IPS-18c (cell line): ENCODE measurements around the gene BIRC7.
A peak's percentile ranks its signal among the peaks of the same experiment; 100 is the strongest.

Experiments used
- H3K4me3 ChIP-seq: 2 replicates; pipeline ENCODE4 v1.7.0; 2013; ENCODE audit warnings: low read depth, mild to moderate bottlenecking, low read length, moderate library complexity; ENCODE audit not compliant: insufficient read depth
- H3K9me3 ChIP-seq: one replicate; pipeline ENCODE4 v1.6.1; 2013; ENCODE audit warnings: mild to moderate bottlenecking, low read length, moderate library complexity; ENCODE audit not compliant: control insufficient read depth, insufficient read depth

The BIRC7 gene

GRCh38 chr20:63202811-63203526 lies 32.7 kb upstream of the BIRC7 start:
- H3K9me3 ChIP-seq = no peaks in the 10 kb centered on the region
- H3K4me3 ChIP-seq = no peak overlapping the region

- H3K9me3 ChIP-seq = no peaks in the 10 kb centered on the region
- H3K4me3 ChIP-seq = no peak overlapping the region
Measured at GRCh38 chr20:63204362-63204761, 31.3 kb upstream of the BIRC7 start.

GRCh38 chr20:63205896-63206295 lies 29.8 kb upstream of the BIRC7 start:
- Histone ChIP-seq H3K4me3 (no peak overlapping the region), H3K9me3 (no peaks in the 10 kb centered on the region)

GRCh38 chr20:63206878-63207277 lies 28.8 kb upstream of the BIRC7 start:
- Histone ChIP-seq H3K9me3 (no peaks in the 10 kb centered on the region), H3K4me3 (no peak overlapping the region)

GRCh38 chr20:63208346-63208909 lies 27.3 kb upstream of the BIRC7 start:
- no peaks in the 10 kb centered on the region for H3K9me3 ChIP-seq
- no peak overlapping the region for H3K4me3 ChIP-seq

- H3K4me3 ChIP-seq = no peak overlapping the region
- H3K9me3 ChIP-seq = peaks cover 2% of the 10 kb centered on the region
Measured at GRCh38 chr20:63210011-63210605, 25.6 kb upstream of the BIRC7 start.

GRCh38 chr20:63212393-63212730 lies 23.3 kb upstream of the BIRC7 start:
- Histone ChIP-seq H3K4me3 (no peak overlapping the region), H3K9me3 (peaks cover 2% of the 10 kb centered on the region)

- Histone ChIP-seq H3K4me3 (no peak overlapping the region), H3K9me3 (peaks cover 2% of the 10 kb centered on the region)
Measured at GRCh38 chr20:63212792-63213191, 22.9 kb upstream of the BIRC7 start.

GRCh38 chr20:63214514-63214913 lies 21.2 kb upstream of the BIRC7 start:
- Histone ChIP-seq H3K9me3 (peaks cover 2% of the 10 kb centered on the region), H3K4me3 (peak overlapping the region; percentile 79)

- Histone ChIP-seq H3K9me3 (peaks cover 2% of the 10 kb centered on the region), H3K4me3 (peak overlapping the region; percentile 79)
Measured at GRCh38 chr20:63215101-63216040, 20.3 kb upstream of the BIRC7 start.

GRCh38 chr20:63216041-63216848 lies 19.5 kb upstream of the BIRC7 start, which contains the start of gene YTHDF1:
Gene YTHDF1 (minus strand): TSS chr20:63216131. CDS start chr20:63215892, 239 bp downstream.
- H3K4me3 ChIP-seq = peak within 1 kb of the TSS; percentile 79
- H3K9me3 ChIP-seq = peaks cover 2% of the 10 kb centered on the region

GRCh38 chr20:63216849-63217471 lies 18.7 kb upstream of the BIRC7 start:
- Histone ChIP-seq H3K9me3 (peaks cover 2% of the 10 kb centered on the region), H3K4me3 (peak overlapping the region; percentile 65)

GRCh38 chr20:63217706-63218105 lies 18.0 kb upstream of the BIRC7 start:
- H3K9me3 ChIP-seq = peaks cover 2% of the 10 kb centered on the region
- H3K4me3 ChIP-seq = no peak overlapping the region

GRCh38 chr20:63218701-63219446 lies 16.8 kb upstream of the BIRC7 start:
- H3K4me3 ChIP-seq = no peak overlapping the region
- peaks cover 2% of the 10 kb centered on the region for H3K9me3 ChIP-seq

GRCh38 chr20:63219447-63219821 lies 16.3 kb upstream of the BIRC7 start:
- H3K9me3 ChIP-seq = no peaks in the 10 kb centered on the region
- no peak overlapping the region; the same call in 1 of the 2 replicates for H3K4me3 ChIP-seq
